B cell (primary cell): Measurements from ENCODE around the gene CHST15. TPM values are rescaled to one million over a fixed set of nuclear protein-coding genes. Genes with fewer than 3 reads are reported as not detected.

Experiments used
- ATAC-seq: fragments of 200-7000 bp; cut with Tn5 transposase; one replicate; pipeline ENCODE4 v1.10.0; 2021; ENCODE audit warnings: low read depth, mild to moderate bottlenecking, moderate number of reproducible peaks, moderate library complexity
- CTCF ChIA-PET: fragments of 350-600 bp; sonication (Branson Sonifier 250); formaldehyde crosslinking; loops from one replicate; lab custom pipeline; 2021; ENCODE audit warnings: antibody characterized with exemption, inconsistent platforms; lab: Charles Lee
- POLR2A ChIA-PET: fragments of 350-600 bp; sonication (Branson Sonifier 250); formaldehyde crosslinking; loops from one replicate; lab custom pipeline; 2021; ENCODE audit warnings: antibody characterized with exemption; lab: Charles Lee
- DNase-seq: peaks from one replicate; pipeline ENCODE4 v3.0.0; 2013
- H2AFZ ChIP-seq: 2 replicates; pipeline ENCODE4 v1.6.1; 2012; ENCODE audit warnings: mild to moderate bottlenecking, low read depth, low read length; ENCODE audit not compliant: insufficient read depth, poor library complexity, severe bottlenecking
- H3K27ac ChIP-seq, 2 donors: 1 replicate in 1 of 2; 2 replicates in 1 of 2; pipeline ENCODE4 v1.5.1; 2012 to 2013; ENCODE audit warnings: low read length in 2 of 2, mild to moderate bottlenecking in 2 of 2, moderate library complexity in 1 of 2
- H3K27me3 ChIP-seq, 4 experiments: fragments of 200-600 bp in 1 of 4; sonication (generic) in 1 of 4; replicated peaks in 1 of 4; 1 replicate in 2 of 4; 2 replicates in 2 of 4; pipeline versions ENCODE4 v1.6.1 to v1.7.0; 2013 to 2016; ENCODE audit warnings: low read length in 3 of 4, mild to moderate bottlenecking in 2 of 4, mixed read lengths in 1 of 4, moderate library complexity in 1 of 4; ENCODE audit not compliant: insufficient read depth in 4 of 4, control insufficient read depth in 3 of 4; ENCODE audit errors: control extremely low read depth in 1 of 4
- H3K36me3 ChIP-seq, 2 experiments: replicated peaks in 1 of 2; 1 replicate in 1 of 2; 2 replicates in 1 of 2; pipeline versions ENCODE4 v1.6.1 to v1.7.1; 2013; ENCODE audit warnings: low read length in 1 of 2; ENCODE audit not compliant: insufficient read depth in 2 of 2, control insufficient read depth in 1 of 2; ENCODE audit errors: control extremely low read depth in 1 of 2, extremely low read depth in 1 of 2
- H3K4me1 ChIP-seq, 2 donors: fragments of 200-600 bp in 1 of 2; sonication (generic) in 1 of 2; 1 replicate in 1 of 2; 2 replicates in 1 of 2; pipeline versions ENCODE4 v1.5.1 to v1.6.1; 2013 to 2017; ENCODE audit warnings: low read length in 2 of 2; ENCODE audit not compliant: control insufficient read depth in 2 of 2, insufficient read depth in 2 of 2
- H3K4me2 ChIP-seq: replicated peaks from 2 replicates; pipeline ENCODE3; 2012; ENCODE audit warnings: mild to moderate bottlenecking, low read depth, low read length; ENCODE audit not compliant: poor library complexity, severe bottlenecking
- H3K4me3 ChIP-seq, 5 experiments: fragments of 200-600 bp in 1 of 5; sonication (generic) in 1 of 5; 1 replicate in 3 of 5; 2 replicates in 2 of 5; pipeline versions ENCODE4 v1.5.1 to v1.7.0; 2011 to 2016; ENCODE audit warnings: low read length in 4 of 5, mild to moderate bottlenecking in 4 of 5, low read depth in 2 of 5, control low read depth in 1 of 5, moderate library complexity in 1 of 5; ENCODE audit not compliant: insufficient read depth in 1 of 5; ENCODE audit errors: control extremely low read depth in 1 of 5, extremely low read depth in 1 of 5
- H3K79me2 ChIP-seq: fragments of 200-600 bp; sonication (generic); one replicate; pipeline ENCODE4 v1.6.0; 2016; ENCODE audit warnings: low read length; ENCODE audit not compliant: control insufficient read depth, insufficient read depth
- H3K9ac ChIP-seq: fragments of 200-600 bp; sonication (generic); 2 replicates; pipeline ENCODE4 v1.6.1; 2017; ENCODE audit warnings: mild to moderate bottlenecking, low read length, moderate library complexity
- H3K9me3 ChIP-seq, 3 donors: one replicate each; pipeline versions ENCODE4 v1.6.1 to v1.7.1; 2013; ENCODE audit warnings: low read length in 2 of 3; ENCODE audit not compliant: control insufficient read depth in 2 of 3, insufficient read depth in 1 of 3; ENCODE audit errors: control extremely low read depth in 1 of 3
- H4K20me1 ChIP-seq: 2 replicates; pipeline ENCODE4 v1.6.0; 2012; ENCODE audit warnings: mild to moderate bottlenecking, low read length; ENCODE audit not compliant: insufficient read depth, control insufficient read depth, poor library complexity, severe bottlenecking
- H3K27ac Mint-ChIP-seq: one replicate; pipeline ENCODE4 v1.8.0; 2021; ENCODE audit warnings: mixed read lengths
- H3K27me3 Mint-ChIP-seq: one replicate; pipeline ENCODE4 v1.8.0; 2021; ENCODE audit warnings: mixed read lengths
- H3K4me1 Mint-ChIP-seq: one replicate; pipeline ENCODE4 v1.8.0; 2021; ENCODE audit warnings: mixed read lengths
- H3K4me3 Mint-ChIP-seq: one replicate; pipeline ENCODE4 v1.8.0; 2021; ENCODE audit warnings: mixed read lengths
- H3K9me3 Mint-ChIP-seq: one replicate; pipeline ENCODE4 v1.8.0; 2022; ENCODE audit warnings: mixed read lengths; ENCODE audit not compliant: insufficient read depth
- CTCF ChIP-seq: fragments of 200-600 bp; IDR thresholded peaks from one replicate; pipeline ENCODE4 v1.8.0; 2022; ENCODE audit warnings: antibody characterized with exemption, mild to moderate bottlenecking
- EZH2 ChIP-seq: IDR thresholded peaks from 2 replicates; pipeline ENCODE4 v1.6.1; 2012; ENCODE audit warnings: borderline replicate concordance, low read depth, mild to moderate bottlenecking, moderate library complexity, low read length; ENCODE audit not compliant: insufficient read depth, poor library complexity, severe bottlenecking
- WGBS: methylation state at CpG from one replicate; pipeline ENCODE4 v1.1.5; 2013; ENCODE audit warnings: missing lambda C conversion rate; ENCODE audit not compliant: insufficient coverage; 5-methylcytosine and 5-hydroxymethylcytosine counted together
- intact Hi-C: fragments of 100-400 bp; cut with micrococcal nuclease; formaldehyde crosslinking; loops from one replicate; pipeline ENCODE4 v1.10.0; 2022
- polyA plus RNA-seq: library from polyadenylated mRNA; depleted of rRNA; stranded (reverse); fragments of >200 nt; gene quantifications from 2 replicates; pipeline ENCODE4 v1.2.3, GENCODE V29; 2012
- total RNA-seq, 2 donors: library from RNA; stranded (reverse); fragments of 120-200 nt in 1 of 2; gene quantifications; 1 replicate in 1 of 2; 2 replicates in 1 of 2; pipeline versions ENCODE4 v1.2.3 to v1.2.4, GENCODE V29; 2013 to 2022

The CHST15 gene
- total and polyA plus RNA-seq, 2 donors (not counting 1 experiment from before 2014, with no cell fraction given), result 17.9 to 75.4 TPM

GRCh38 chr10:124134251-124134893, 41.0 kb upstream of the CHST15 start:
- no peaks in the 10 kb centered on the region for H3K27me3 Mint-ChIP-seq
- ATAC-seq (no peak), DNase-seq (no peak)
- Histone ChIP-seq H3K9me3 (no peaks in the 10 kb centered on the region), H4K20me1 (no peaks in the 10 kb centered on the region), H3K4me1 (peaks cover 6 to 10% of the 10 kb centered on the region in 2 donors), H3K27ac (no peak overlapping the region), H3K27me3 (no peaks in the 10 kb centered on the region), H2AFZ (no peak overlapping the region), H3K4me2 (no peak overlapping the region), H3K79me2 (no peaks in the 10 kb centered on the region), H3K4me3 (no peak overlapping the region), H3K36me3 (no peaks in the 10 kb centered on the region), H3K9ac (no peak overlapping the region)
- no peak overlapping the region for H3K4me3 Mint-ChIP-seq
- peaks cover 9% of the 10 kb centered on the region for H3K4me1 Mint-ChIP-seq
- intact Hi-C loops, result no loop called here
- CTCF ChIA-PET, result interaction anchor here (2.0 kb wide), 1 partner anchor 8 kb away, joined by 7 read pairs; no protein-coding TSS in a partner anchor
- WGBS, result 94% methylated on average over 6 of the region's 9 CpGs
- TF ChIP-seq EZH2, result no peak
- TF ChIP-seq CTCF, result no peak
- H3K9me3 Mint-ChIP-seq, result no peaks in the 10 kb centered on the region
- H3K27ac Mint-ChIP-seq, result no peak overlapping the region
- POLR2A ChIA-PET, result no interaction called here

- intact Hi-C loops, result no loop called here
- H2AFZ ChIP-seq, result no peak overlapping the region
- H3K9ac ChIP-seq, result no peak overlapping the region
- no peaks in the 10 kb centered on the region for H3K36me3 ChIP-seq
- Mint-ChIP-seq H3K4me1 (peaks cover 9% of the 10 kb centered on the region), H3K9me3 (no peaks in the 10 kb centered on the region), H3K27me3 (no peaks in the 10 kb centered on the region), H3K4me3 (no peak overlapping the region), H3K27ac (no peak overlapping the region)
- TF ChIP-seq CTCF (no peak), EZH2 (no peak)
- DNase-seq (no peak), ATAC-seq (no peak)
- H3K4me1 ChIP-seq, result peaks cover 6 to 8% of the 10 kb centered on the region in 2 donors
- no peaks in the 10 kb centered on the region for H3K9me3 ChIP-seq
- POLR2A ChIA-PET, result no interaction called here
- H3K4me2 ChIP-seq, result no peak overlapping the region
- no peak overlapping the region for H3K27ac ChIP-seq
- WGBS, result 100% methylated on average over 4 of the region's 5 CpGs
- H3K4me3 ChIP-seq, result no peak overlapping the region
- H3K27me3 ChIP-seq, result no peaks in the 10 kb centered on the region
- CTCF ChIA-PET, result no interaction called here
- H3K79me2 ChIP-seq, result no peaks in the 10 kb centered on the region
- no peaks in the 10 kb centered on the region for H4K20me1 ChIP-seq
Observed at GRCh38 chr10:124132876-124133275, 39.5 kb upstream of the CHST15 start.
